SK-MEL-5 (cell line): ENCODE data around the gene PPP1R9A. TPM values are rescaled to one million over a fixed set of nuclear protein-coding genes. Genes with fewer than 3 reads are reported as not detected.

Source experiments
- DNase-seq: peaks from one replicate; pipeline ENCODE4 v3.0.0-alpha.2; 2016; ENCODE audit warnings: low read depth, low spot score
- in situ Hi-C: cut with HindIII; loops from 2 replicates; pipeline ENCODE4 v1.10.0; 2016; ENCODE audit warnings: low sequenced_read_pairs, high pct_unique_total_duplicates, low pct_unique_long_range_greater_than_20kb
- total RNA-seq: library from RNA; depleted of rRNA; stranded (reverse); fragments of >200 nt; shearing (Covaris generic); gene quantifications from 2 replicates; pipeline ENCODE4 v1.2.3, GENCODE V29; 2014

The PPP1R9A gene
- total RNA-seq, 1 experiment from 2014 or later, result 3.0 TPM

DNA sequence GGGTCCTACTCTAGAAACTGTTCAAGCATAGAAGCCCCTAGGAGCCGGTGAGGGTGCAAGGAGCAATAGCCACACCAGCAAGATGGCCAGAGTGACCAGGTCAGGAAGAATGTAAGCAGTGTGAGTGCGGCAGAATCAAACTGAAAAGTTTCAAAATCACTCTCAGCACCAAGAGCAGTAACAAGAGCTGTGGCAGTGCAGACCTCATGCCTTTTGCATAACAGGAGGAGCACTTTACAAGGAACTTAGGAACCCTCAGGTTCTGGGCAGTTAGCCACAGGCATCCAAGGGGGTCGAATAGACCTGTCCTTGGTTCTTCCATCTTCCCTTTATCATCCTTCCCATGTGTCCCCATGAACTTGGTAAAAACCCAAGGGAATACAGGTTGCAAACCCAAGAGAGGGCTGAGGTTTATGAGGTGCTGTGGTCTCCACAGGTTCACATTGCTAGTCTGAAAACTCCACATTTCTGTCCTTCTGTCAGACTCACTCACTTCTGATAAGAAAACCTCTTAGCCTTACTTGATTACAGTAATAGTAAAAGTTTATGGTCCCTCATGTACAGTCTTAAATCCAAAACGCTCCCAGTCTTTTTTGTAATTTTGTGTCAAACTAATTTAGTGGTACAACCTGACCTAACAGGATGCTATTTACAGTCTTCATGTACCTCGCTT, 338.6 kb downstream of the PPP1R9A start:
- in situ Hi-C loops, result no loop called here
- no peak for DNase-seq

- DNase-seq, result peak; percentile 95
- in situ Hi-C loops, result no loop called here
Measured at GRCh38 chr7:95246831-95247370, 339.5 kb downstream of the PPP1R9A start.

DNA sequence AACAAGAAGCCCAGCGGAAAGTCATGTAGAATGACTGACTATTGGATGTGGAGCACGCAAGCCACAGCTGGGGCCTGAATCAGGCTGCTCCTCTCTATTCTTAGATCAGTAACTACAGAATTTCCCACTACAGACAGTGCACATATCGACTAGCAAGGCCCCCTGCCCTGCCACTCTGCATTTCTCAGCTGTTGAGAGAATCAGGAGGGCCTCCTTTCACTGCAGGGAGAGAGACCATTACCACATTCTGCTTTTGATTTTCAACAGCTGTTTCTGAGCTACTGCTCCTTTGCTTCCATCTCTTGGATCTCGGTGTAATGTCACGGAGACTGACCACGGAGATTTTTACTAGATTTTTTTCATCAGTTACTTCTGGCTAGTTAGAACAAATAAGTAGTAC, 343.2 kb downstream of the PPP1R9A start:
- in situ Hi-C loops, result no loop called here
- DNase-seq, result no peak

GRCh38 chr7:95251966-95252365, 344.6 kb downstream of the PPP1R9A start:
- in situ Hi-C loops, result no loop called here
- no peak for DNase-seq

GRCh38 chr7:95253986-95254385, 346.6 kb downstream of the PPP1R9A start:
- no peak for DNase-seq
- in situ Hi-C loops, result no loop called here

GRCh38 chr7:95255691-95256090, 348.3 kb downstream of the PPP1R9A start:
- DNase-seq, result no peak
- in situ Hi-C loops, result no loop called here

DNA sequence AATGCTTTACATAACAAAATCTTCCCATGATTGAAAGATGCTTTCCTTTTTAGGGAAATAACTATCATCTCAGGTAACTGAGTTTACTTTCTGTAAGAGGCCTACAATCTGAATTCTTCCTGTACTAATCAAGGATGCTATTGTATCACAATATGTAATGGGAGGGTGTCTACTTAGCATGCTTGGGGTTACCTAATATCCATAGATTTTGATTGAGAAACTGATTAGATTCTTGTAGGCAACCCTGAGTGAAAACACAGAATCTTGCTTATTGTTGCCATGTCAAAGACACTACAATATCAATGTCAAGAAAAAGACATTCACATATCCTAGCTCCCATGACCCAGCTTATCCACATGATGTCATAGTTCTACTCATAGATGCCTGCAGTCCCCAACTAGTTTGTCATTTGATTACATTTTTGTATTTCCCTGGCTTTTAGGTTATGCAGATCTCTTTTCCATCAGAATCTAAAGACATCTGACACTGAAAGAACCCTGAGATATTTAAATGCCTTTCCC, 354.6 kb downstream of the PPP1R9A start:
- in situ Hi-C loops, result no loop called here
- DNase-seq, result no peak

DNA sequence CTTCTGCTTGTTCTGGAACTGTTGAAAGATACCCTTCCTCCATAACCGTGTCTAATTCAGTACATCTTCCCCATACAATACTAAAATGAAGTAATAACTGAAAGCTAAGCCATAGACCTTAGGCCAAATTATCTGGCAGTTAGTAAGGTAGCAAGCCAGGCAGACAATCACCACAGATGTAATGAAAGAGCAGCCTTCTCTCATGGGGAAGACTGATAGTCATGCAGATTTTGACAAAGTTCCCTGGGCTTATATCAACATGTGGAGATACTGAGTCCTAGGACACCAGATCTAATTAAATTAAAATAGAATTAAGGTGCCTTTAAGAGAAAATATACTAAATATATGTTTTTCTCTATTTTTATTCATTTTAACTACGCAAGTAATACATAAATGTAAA, 355.5 kb downstream of the PPP1R9A start:
- DNase-seq, result no peak
- in situ Hi-C loops, result no loop called here

- DNase-seq, result no peak
- in situ Hi-C loops, result no loop called here
Measured at GRCh38 chr7:95263785-95264362, 356.5 kb downstream of the PPP1R9A start.

GRCh38 chr7:95264363-95264891, 357.0 kb downstream of the PPP1R9A start:
- in situ Hi-C loops, result no loop called here

GRCh38 chr7:95265634-95266033, 358.2 kb downstream of the PPP1R9A start:
- DNase-seq, result no peak
- in situ Hi-C loops, result no loop called here

More at GRCh38 chr7:95264363-95264891, 357.0 kb downstream of the PPP1R9A start:
- DNase-seq, result peak; percentile 97

DNA sequence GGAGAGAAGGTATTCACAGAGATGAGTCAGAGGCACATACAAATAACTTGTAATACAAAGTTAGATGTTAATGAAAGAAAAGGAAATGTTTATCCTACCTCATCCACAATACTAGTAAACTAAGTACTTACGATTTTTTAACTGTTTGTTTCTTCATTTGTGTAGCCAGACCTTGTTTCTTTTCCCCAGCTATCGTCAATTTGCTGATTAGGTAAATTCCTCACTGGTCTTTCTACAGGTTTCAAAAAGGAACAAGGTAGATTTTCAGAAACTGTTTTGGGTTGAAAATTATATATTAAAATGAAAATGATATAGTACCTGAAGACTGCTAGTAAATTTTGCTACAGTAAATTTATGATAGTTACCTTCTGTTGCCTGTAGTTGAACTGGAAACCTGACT, 360.4 kb downstream of the PPP1R9A start:
- in situ Hi-C loops, result no loop called here
- no peak for DNase-seq

GRCh38 chr7:95269640-95270039, 362.2 kb downstream of the PPP1R9A start:
- no peak for DNase-seq
- in situ Hi-C loops, result no loop called here

DNA sequence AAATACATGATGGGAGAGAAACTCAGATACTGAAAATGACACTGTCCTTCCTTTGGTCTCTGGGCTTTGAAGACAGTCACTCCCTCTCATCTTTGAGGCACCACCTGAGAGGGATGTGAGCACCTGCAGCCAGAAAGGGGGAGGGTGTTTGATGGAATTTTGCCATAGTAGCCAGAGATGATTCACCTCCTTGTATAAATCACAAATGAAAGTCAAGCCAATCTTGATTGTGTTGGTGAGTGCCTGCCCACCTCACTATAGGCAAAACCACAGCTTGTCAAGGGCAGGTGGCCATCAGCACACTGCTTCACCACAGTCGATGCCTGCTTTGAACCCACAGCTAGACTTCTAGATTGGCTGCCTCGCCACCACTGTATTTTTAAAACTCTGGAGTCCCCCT, 368.7 kb downstream of the PPP1R9A start:
- DNase-seq, result no peak
- in situ Hi-C loops, result no loop called here

GRCh38 chr7:95279417-95279816, 372.0 kb downstream of the PPP1R9A start:
- in situ Hi-C loops, result no loop called here
- no peak for DNase-seq

- DNase-seq, result no peak
- in situ Hi-C loops, result no loop called here
Measured at GRCh38 chr7:95286096-95286495, 378.7 kb downstream of the PPP1R9A start.

GRCh38 chr7:95290166-95290830, 382.9 kb downstream of the PPP1R9A start:
- in situ Hi-C loops, result no loop called here
- no peak for DNase-seq

DNA sequence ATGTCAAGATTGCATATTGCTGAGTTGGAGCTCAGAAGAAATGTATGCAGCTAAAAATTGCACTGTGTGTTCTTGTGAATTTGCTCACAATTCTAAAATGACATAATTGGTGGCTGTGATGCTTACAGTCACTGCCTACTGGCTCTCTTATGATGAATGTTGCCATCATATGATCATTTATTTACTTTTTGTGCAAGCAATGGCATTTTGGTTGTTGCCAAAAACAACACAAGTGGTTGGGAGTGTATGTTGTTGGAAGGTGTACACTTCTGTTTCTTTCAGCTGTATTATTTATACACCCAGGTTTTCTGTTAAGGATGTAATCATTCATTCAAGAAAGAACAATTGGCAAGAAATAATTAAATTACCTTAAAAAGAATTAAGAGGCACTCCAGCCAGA, 388.0 kb downstream of the PPP1R9A start:
- no peak for DNase-seq
- in situ Hi-C loops, result no loop called here
